Osteoblast (primary cell): Measurements from ENCODE around the gene NAB2. TPM values are rescaled to one million over a fixed set of nuclear protein-coding genes. Genes with fewer than 3 reads are reported as not detected.
A peak's percentile ranks its signal among the peaks of the same experiment; 100 is the strongest.

ENCODE experiments used
- DNase-seq: peaks from one replicate; pipeline ENCODE4 v3.0.0; 2011; ENCODE audit warnings: low spot score, mixed read lengths; ENCODE audit not compliant: insufficient read length; ENCODE audit errors: missing footprints
- H2AFZ ChIP-seq: 2 replicates; pipeline ENCODE4 v1.6.0; 2011; ENCODE audit warnings: mild to moderate bottlenecking, low read length
- H3K27ac ChIP-seq: 2 replicates; pipeline ENCODE4 v1.5.1; 2011; ENCODE audit warnings: mild to moderate bottlenecking, low read depth, low read length, moderate library complexity
- H3K27me3 ChIP-seq: 2 replicates; pipeline ENCODE4 v1.6.0; 2012; ENCODE audit warnings: mild to moderate bottlenecking, control low read depth, inconsistent platforms, low read length, moderate library complexity; ENCODE audit not compliant: insufficient read depth
- H3K36me3 ChIP-seq: 2 replicates; pipeline ENCODE4 v1.5.1; 2011; ENCODE audit warnings: mild to moderate bottlenecking, low read length, control low read depth, moderate library complexity; ENCODE audit not compliant: insufficient read depth
- H3K4me1 ChIP-seq: 2 replicates; pipeline ENCODE4 v1.5.1; 2011; ENCODE audit warnings: mild to moderate bottlenecking, low read length, control low read depth, moderate library complexity; ENCODE audit not compliant: insufficient read depth
- H3K4me2 ChIP-seq: 2 replicates; pipeline ENCODE4 v1.6.0; 2011; ENCODE audit warnings: mild to moderate bottlenecking, low read length; ENCODE audit not compliant: insufficient read depth
- H3K4me3 ChIP-seq: fragments of 200-600 bp; sonication (generic); 3 replicates; pipeline ENCODE4 v1.5.1; 2012; ENCODE audit warnings: mild to moderate bottlenecking, low read length, inconsistent platforms; ENCODE audit not compliant: insufficient read depth
- H3K79me2 ChIP-seq: 2 replicates; pipeline ENCODE4 v1.6.0; 2012; ENCODE audit warnings: mild to moderate bottlenecking, low read length, control low read depth, inconsistent platforms; ENCODE audit not compliant: insufficient read depth
- H3K9me3 ChIP-seq: 2 replicates; pipeline ENCODE4 v1.5.1; 2011; ENCODE audit warnings: low read depth, low read length, control low read depth
- H4K20me1 ChIP-seq: 2 replicates; pipeline ENCODE4 v1.6.0; 2012; ENCODE audit warnings: mild to moderate bottlenecking, low read length, control low read depth; ENCODE audit not compliant: insufficient read depth
- CTCF ChIP-seq: IDR thresholded peaks from 2 replicates; pipeline ENCODE4 v1.5.1; 2011; ENCODE audit warnings: mild to moderate bottlenecking, low read depth, low read length, moderate library complexity; ENCODE audit errors: extremely low read depth
- total RNA-seq: library from RNA; depleted of rRNA; stranded (reverse); fragments of >200 nt; gene quantifications from 2 replicates; pipeline ENCODE4 v1.2.3, GENCODE V29; 2012

NAB2 gene
- total RNA-seq, 1 donor, result 70.9 TPM

- H2AFZ ChIP-seq, result no peak overlapping the region
- H3K4me1 ChIP-seq, result peaks cover 45% of the 10 kb centered on the region
- H4K20me1 ChIP-seq, result peaks cover 29% of the 10 kb centered on the region
- peak overlapping the region; percentile 89 for H3K4me2 ChIP-seq
- peak overlapping the region; percentile 95 for H3K4me3 ChIP-seq
- H3K79me2 ChIP-seq, result peaks cover 51% of the 10 kb centered on the region
- H3K36me3 ChIP-seq, result peaks cover 7% of the 10 kb centered on the region
- H3K9me3 ChIP-seq, result peaks cover 1% of the 10 kb centered on the region
- no peaks in the 10 kb centered on the region for H3K27me3 ChIP-seq
- peak; percentile 78 for DNase-seq
- TF ChIP-seq CTCF, result no peak
- peak overlapping the region; percentile 40 for H3K27ac ChIP-seq
Measured at GRCh38 chr12:57128519-57129247, 39.8 kb downstream of the NAB2 start.

- no peak overlapping the region for H2AFZ ChIP-seq
- H3K36me3 ChIP-seq, result peaks cover 7% of the 10 kb centered on the region
- H3K4me3 ChIP-seq, result peak overlapping the region; percentile 95
- TF ChIP-seq CTCF, result no peak
- H4K20me1 ChIP-seq, result peaks cover 34% of the 10 kb centered on the region
- H3K4me1 ChIP-seq, result peaks cover 52% of the 10 kb centered on the region
- H3K79me2 ChIP-seq, result peaks cover 58% of the 10 kb centered on the region
- H3K27ac ChIP-seq, result peak overlapping the region; percentile 80
- peak; percentile 62 for DNase-seq
- peak overlapping the region; percentile 89 for H3K4me2 ChIP-seq
- H3K9me3 ChIP-seq, result no peaks in the 10 kb centered on the region
- H3K27me3 ChIP-seq, result no peaks in the 10 kb centered on the region
Measured at GRCh38 chr12:57129321-57129842, 40.5 kb downstream of the NAB2 start.

- Histone ChIP-seq H3K36me3 (peaks cover 8% of the 10 kb centered on the region), H3K9me3 (no peaks in the 10 kb centered on the region), H3K4me2 (peak overlapping the region; percentile 89), H3K27me3 (no peaks in the 10 kb centered on the region), H4K20me1 (peaks cover 34% of the 10 kb centered on the region), H3K27ac (peak overlapping the region; percentile 80), H3K79me2 (peaks cover 63% of the 10 kb centered on the region), H3K4me1 (peaks cover 55% of the 10 kb centered on the region), H2AFZ (no peak overlapping the region), H3K4me3 (peak overlapping the region; percentile 95)
- no peak for TF ChIP-seq CTCF
- peak; percentile 82 for DNase-seq
Measured at GRCh38 chr12:57129889-57130288, 41.0 kb downstream of the NAB2 start.

GRCh38 chr12:57130941-57131340 is 42.0 kb downstream of the NAB2 start:
- H3K4me2 ChIP-seq, result peak overlapping the region; percentile 89
- H3K27ac ChIP-seq, result peak overlapping the region; percentile 80

More at GRCh38 chr12:57130941-57131340, 42.0 kb downstream of the NAB2 start:
- peak; percentile 48 for DNase-seq
- Histone ChIP-seq H3K9me3 (no peaks in the 10 kb centered on the region), H3K4me1 (peaks cover 66% of the 10 kb centered on the region), H3K27me3 (no peaks in the 10 kb centered on the region), H3K36me3 (peaks cover 12% of the 10 kb centered on the region), H4K20me1 (peaks cover 39% of the 10 kb centered on the region), H2AFZ (no peak overlapping the region), H3K4me3 (peak overlapping the region; percentile 95), H3K79me2 (peaks cover 73% of the 10 kb centered on the region)
- TF ChIP-seq CTCF, result no peak
